T-helper 2 cell treated with Interferon-gamma antibody and Interleukin-4, amounts not matched to agents 5 μg/mL and 100 μg/mL, for 36 hours (primary cell): Measurements from ENCODE around the gene RAD9B.
"Not testable (repeated sequence)": the region's sequence is repeated elsewhere in the genome, so short reads cannot be mapped to it uniquely, and the experiment has no call there.

Experiments
- DNase-seq: peaks from one replicate; pipeline ENCODE4 v3.0.0; 2021; ENCODE audit warnings: low spot score
- H3K27ac Mint-ChIP-seq: one replicate; pipeline ENCODE4 v1.8.0; 2021; ENCODE audit warnings: mild to moderate bottlenecking, mixed read lengths
- H3K27me3 Mint-ChIP-seq: one replicate; pipeline ENCODE4 v1.8.0; 2021; ENCODE audit warnings: low read depth, mixed read lengths
- H3K36me3 Mint-ChIP-seq: one replicate; pipeline ENCODE4 v1.8.0; 2021; ENCODE audit warnings: low read depth, mixed read lengths
- H3K4me1 Mint-ChIP-seq: one replicate; pipeline ENCODE4 v1.8.0; 2021; ENCODE audit warnings: low read depth, mixed read lengths
- H3K4me3 Mint-ChIP-seq: one replicate; pipeline ENCODE4 v1.8.0; 2022; ENCODE audit warnings: mild to moderate bottlenecking, moderate library complexity, mixed read lengths
- H3K9me3 Mint-ChIP-seq: one replicate; pipeline ENCODE4 v1.8.0; 2021; ENCODE audit warnings: mixed read lengths

RAD9B gene

GRCh38 chr12:110505332-110505731 is 3.2 kb downstream of the RAD9B start:
- Mint-ChIP-seq H3K4me1 (peaks cover 11% of the 10 kb centered on the region), H3K27me3 (peaks cover 4% of the 10 kb centered on the region), H3K4me3 (no peak overlapping the region), H3K9me3 (peaks cover 7% of the 10 kb centered on the region), H3K27ac (no peak overlapping the region), H3K36me3 (peaks cover 17% of the 10 kb centered on the region)
- no peak for DNase-seq

DNA sequence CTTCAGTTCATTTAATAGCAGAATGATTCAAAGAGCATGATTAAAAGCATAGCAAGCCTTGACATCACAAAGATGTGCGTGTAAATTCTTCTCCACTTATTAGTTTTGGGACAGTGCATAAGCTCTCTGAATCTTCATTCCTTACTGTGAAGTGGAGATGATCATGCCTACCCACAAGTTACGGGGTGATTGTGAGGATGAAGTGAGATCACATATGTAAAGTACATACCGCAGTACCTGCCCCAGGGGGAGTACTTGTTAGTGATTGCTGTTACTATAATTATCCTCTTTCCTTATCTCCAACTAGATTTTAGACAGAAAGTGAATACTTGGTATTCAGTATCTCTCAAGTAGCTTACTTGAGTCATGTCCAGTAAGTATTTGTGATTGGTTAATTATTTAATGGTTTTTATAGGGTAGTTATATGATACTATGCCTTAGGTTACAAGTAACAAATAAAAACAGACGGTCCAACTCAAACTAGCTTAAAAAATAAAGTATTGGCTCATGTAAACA is 6.0 kb downstream of the RAD9B start:
- no peaks in the 10 kb centered on the region for H3K36me3 Mint-ChIP-seq
- H3K27me3 Mint-ChIP-seq, result peaks cover 2% of the 10 kb centered on the region
- no peak overlapping the region for H3K4me3 Mint-ChIP-seq
- H3K9me3 Mint-ChIP-seq, result no peaks in the 10 kb centered on the region
- DNase-seq, result no peak
- H3K27ac Mint-ChIP-seq, result no peak overlapping the region
- peaks cover 1% of the 10 kb centered on the region for H3K4me1 Mint-ChIP-seq

GRCh38 chr12:110513842-110514241 is 11.7 kb downstream of the RAD9B start:
- Mint-ChIP-seq H3K9me3 (no peaks in the 10 kb centered on the region), H3K4me3 (no peak overlapping the region), H3K27ac (no peak overlapping the region), H3K4me1 (peaks cover 3% of the 10 kb centered on the region), H3K27me3 (peaks cover 2% of the 10 kb centered on the region), H3K36me3 (no peaks in the 10 kb centered on the region)
- no peak for DNase-seq

DNA sequence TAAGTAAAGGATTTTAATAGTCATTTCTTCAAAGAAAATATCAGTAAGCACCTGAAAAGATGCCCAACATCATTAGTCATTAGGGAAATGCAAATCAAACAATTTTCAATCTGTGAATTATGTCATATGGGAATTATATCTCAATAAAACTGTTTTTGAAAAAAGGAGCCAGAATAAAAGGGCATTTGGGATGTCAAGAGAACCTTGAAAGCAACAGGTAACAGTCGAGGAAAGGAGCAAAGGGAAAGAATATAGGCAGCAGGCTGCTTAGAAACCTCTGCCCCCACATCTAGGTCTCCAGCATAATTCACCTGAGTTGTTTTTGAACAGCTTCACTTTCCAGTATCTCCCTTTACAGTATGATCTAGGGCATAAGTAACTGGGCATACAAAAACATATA is 12.2 kb downstream of the RAD9B start:
- Mint-ChIP-seq H3K9me3 (no peaks in the 10 kb centered on the region), H3K36me3 (no peaks in the 10 kb centered on the region), H3K27me3 (peaks cover 2% of the 10 kb centered on the region), H3K27ac (no peak overlapping the region), H3K4me1 (peaks cover 3% of the 10 kb centered on the region), H3K4me3 (no peak overlapping the region)
- DNase-seq, result no peak

- no peaks in the 10 kb centered on the region for H3K36me3 Mint-ChIP-seq
- no peaks in the 10 kb centered on the region for H3K9me3 Mint-ChIP-seq
- H3K4me1 Mint-ChIP-seq, result peaks cover 8% of the 10 kb centered on the region
- H3K27ac Mint-ChIP-seq, result no peak overlapping the region
- DNase-seq, result no peak
- no peak overlapping the region for H3K4me3 Mint-ChIP-seq
- H3K27me3 Mint-ChIP-seq, result no peaks in the 10 kb centered on the region
Measured at GRCh38 chr12:110516995-110517394, 14.9 kb downstream of the RAD9B start.

DNA sequence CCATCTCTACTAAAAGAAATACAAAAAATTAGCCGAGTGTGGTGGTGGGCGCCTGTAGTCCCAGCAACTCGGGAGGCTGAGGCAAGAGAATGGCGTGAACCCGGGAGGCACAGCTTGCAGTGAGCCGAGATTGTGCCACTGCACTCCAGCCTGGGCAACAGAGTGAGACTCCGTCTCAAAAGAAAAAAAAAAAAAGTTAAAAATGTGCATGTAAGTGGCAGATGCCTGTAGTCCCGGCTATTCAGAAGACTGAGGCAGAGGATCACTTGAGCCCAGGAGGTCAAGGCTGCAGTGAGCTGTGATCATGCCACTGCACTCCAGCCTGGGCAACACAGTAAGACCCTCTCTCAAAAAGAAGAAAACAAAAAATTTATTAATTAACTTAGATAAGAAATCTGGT is 15.9 kb downstream of the RAD9B start:
- peaks cover 12% of the 10 kb centered on the region for H3K4me1 Mint-ChIP-seq
- not testable (repeated sequence) for H3K27ac Mint-ChIP-seq, H3K36me3 Mint-ChIP-seq, DNase-seq, H3K27me3 Mint-ChIP-seq, H3K4me3 Mint-ChIP-seq, H3K9me3 Mint-ChIP-seq

DNA sequence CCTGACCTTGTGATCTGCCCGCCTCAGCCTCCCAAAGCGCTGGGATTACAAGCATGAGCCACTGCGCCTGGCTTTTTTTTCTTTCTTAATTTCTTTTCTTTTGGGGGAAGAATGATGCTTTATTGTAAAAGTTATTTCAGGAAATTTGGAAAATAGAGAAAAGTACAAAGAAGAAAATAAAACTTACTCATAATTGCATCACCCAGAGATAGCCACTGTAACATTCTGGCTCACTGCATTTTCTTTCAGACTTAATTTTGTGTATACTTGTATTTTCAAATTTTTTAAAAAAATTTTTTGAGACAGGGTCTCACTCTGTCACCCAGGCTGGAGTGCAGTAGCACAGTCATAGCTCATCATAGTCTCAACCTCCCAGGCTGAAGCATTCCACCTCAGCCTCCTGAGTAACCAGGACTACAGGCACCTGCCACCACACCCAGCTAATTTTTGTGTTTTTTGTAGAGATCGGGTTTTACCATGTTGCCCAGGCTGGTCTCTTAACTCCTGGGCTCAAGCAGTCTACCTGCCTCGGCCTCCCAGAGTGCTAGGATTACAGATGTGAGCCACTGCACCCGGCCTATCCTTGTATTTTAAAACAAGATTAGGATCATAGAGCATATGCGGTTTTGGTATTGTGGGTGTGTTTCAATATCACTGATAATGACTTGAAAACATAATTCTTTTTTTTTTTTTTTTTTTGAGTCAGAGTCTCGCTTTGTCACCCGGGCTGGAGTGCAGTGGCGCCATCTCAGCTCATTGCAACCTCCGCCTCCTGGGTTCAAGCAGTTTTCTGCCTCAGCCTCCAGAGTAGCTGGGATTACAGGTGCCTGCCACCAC is 19.0 kb downstream of the RAD9B start:
- H3K27ac Mint-ChIP-seq, result peak overlapping the region; percentile 15
- not testable (repeated sequence) for H3K27me3 Mint-ChIP-seq, H3K9me3 Mint-ChIP-seq, H3K36me3 Mint-ChIP-seq
- DNase-seq, result peak; percentile 48
- H3K4me1 Mint-ChIP-seq, result peaks cover 14% of the 10 kb centered on the region
- H3K4me3 Mint-ChIP-seq, result peak overlapping the region; percentile 15

GRCh38 chr12:110528277-110528839 is 26.2 kb downstream of the RAD9B start:
- Mint-ChIP-seq H3K27ac (no peak overlapping the region), H3K27me3 (no peaks in the 10 kb centered on the region), H3K36me3 (peaks cover 20% of the 10 kb centered on the region), H3K4me3 (no peak overlapping the region), H3K9me3 (no peaks in the 10 kb centered on the region), H3K4me1 (peaks cover 14% of the 10 kb centered on the region)
- no peak for DNase-seq

- no peaks in the 10 kb centered on the region for H3K9me3 Mint-ChIP-seq
- H3K4me1 Mint-ChIP-seq, result peaks cover 13% of the 10 kb centered on the region
- H3K27me3 Mint-ChIP-seq, result no peaks in the 10 kb centered on the region
- H3K36me3 Mint-ChIP-seq, result peaks cover 33% of the 10 kb centered on the region
- H3K4me3 Mint-ChIP-seq, result no peak overlapping the region
- H3K27ac Mint-ChIP-seq, result no peak overlapping the region
- DNase-seq, result no peak
Measured at GRCh38 chr12:110530511-110530910, 28.4 kb downstream of the RAD9B start.

DNA sequence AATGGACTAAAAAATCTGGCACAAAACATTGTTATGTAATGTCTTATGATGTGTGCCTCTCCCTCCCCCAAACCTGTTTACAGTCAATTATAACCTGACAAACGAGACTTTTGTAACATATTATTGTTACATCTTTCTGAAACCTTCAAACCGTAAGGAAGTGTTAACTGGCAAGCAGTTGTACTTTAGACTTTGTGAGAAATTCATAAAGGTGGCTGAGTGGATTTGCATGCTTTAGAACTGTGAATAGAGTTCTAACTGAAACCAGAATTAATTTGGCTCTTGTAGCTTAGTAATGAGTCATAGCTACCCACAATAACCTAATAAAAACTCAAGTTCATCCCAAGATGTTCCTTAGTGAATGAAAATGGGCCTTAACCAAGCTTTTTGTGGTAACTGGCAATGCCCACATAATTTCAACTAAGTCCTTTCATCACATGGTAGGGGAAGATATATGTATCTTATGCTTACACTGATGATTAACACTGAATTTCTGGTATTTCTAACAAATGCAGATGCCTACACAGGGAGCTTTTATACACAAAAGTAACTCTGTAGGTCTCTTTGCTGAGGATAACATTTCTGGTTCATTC is 29.7 kb downstream of the RAD9B start:
- H3K36me3 Mint-ChIP-seq, result peaks cover 46% of the 10 kb centered on the region
- no peaks in the 10 kb centered on the region for H3K27me3 Mint-ChIP-seq
- peaks cover 14% of the 10 kb centered on the region for H3K4me1 Mint-ChIP-seq
- H3K27ac Mint-ChIP-seq, result no peak overlapping the region
- no peaks in the 10 kb centered on the region for H3K9me3 Mint-ChIP-seq
- no peak overlapping the region for H3K4me3 Mint-ChIP-seq
- DNase-seq, result no peak

- peaks cover 14% of the 10 kb centered on the region for H3K4me1 Mint-ChIP-seq
- peaks cover 53% of the 10 kb centered on the region for H3K36me3 Mint-ChIP-seq
Measured at GRCh38 chr12:110532644-110533043, 30.5 kb downstream of the RAD9B start.

DNA sequence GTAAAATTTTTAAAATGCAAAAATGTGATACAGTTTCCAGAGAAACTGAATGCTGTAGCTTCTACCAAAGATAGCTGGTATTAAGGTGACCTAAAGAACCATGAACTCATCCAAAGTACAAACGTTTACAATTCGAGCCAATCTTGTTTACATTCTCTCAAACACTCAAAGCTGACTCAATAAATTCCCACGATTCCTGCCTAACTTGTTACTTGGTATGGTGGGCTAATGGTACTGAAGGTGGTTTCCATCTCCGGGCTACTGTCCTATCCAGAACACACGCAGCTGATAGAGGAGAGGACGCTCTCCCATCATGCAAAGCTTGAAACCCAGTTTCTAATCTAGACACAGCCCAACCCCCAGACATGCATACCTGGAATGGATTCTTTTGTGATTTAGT is 31.5 kb downstream of the RAD9B start:
- Mint-ChIP-seq H3K4me1 (peaks cover 13% of the 10 kb centered on the region), H3K36me3 (peaks cover 58% of the 10 kb centered on the region), H3K4me3 (no peak overlapping the region), H3K27ac (no peak overlapping the region), H3K27me3 (no peaks in the 10 kb centered on the region), H3K9me3 (no peaks in the 10 kb centered on the region)
- DNase-seq, result no peak

More at GRCh38 chr12:110532644-110533043, 30.5 kb downstream of the RAD9B start:
- no peak for DNase-seq
- H3K4me3 Mint-ChIP-seq, result no peak overlapping the region
- no peaks in the 10 kb centered on the region for H3K9me3 Mint-ChIP-seq
- no peak overlapping the region for H3K27ac Mint-ChIP-seq
- no peaks in the 10 kb centered on the region for H3K27me3 Mint-ChIP-seq

- Mint-ChIP-seq H3K27ac (no peak overlapping the region), H3K4me3 (no peak overlapping the region), H3K27me3 (no peaks in the 10 kb centered on the region), H3K36me3 (peaks cover 63% of the 10 kb centered on the region), H3K9me3 (no peaks in the 10 kb centered on the region), H3K4me1 (peaks cover 19% of the 10 kb centered on the region)
- no peak for DNase-seq
Measured at GRCh38 chr12:110534811-110535210, 32.7 kb downstream of the RAD9B start.

DNA sequence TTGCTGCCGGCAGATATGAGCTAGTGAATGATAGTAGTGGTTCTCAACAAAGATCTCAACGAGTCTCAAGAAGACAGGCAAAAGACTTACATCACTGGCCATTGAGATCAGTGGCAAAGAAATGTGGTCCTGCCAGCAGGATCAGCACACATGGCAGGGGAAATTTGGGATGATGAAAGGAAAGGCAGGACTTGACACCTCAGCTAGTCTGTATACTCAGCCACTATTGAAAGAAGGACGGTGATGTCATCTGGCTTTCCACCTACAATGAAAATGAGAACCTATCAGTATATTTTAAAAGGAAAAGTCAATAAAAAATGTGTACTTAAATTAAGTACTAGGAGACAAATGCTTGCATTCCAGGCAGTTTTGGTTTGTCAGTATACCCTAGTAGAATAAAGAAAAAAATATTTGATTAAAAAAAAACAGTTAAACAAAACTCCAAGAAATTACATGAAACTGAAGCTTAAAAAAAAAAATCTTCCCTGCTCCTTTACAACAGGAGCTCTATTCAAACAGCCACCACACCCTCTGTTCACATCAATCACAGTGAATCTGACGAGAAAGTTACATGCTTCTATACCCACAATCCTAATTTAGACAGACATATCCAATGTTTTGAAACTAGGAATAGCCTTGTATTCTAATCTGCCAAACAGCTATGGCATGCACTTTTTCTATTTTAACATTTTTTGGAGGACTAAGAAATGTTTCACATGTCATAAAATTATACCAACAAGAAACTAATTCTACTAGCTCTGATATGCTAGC is 34.9 kb downstream of the RAD9B start:
- Mint-ChIP-seq H3K4me3 (no peak overlapping the region), H3K36me3 (peaks cover 55% of the 10 kb centered on the region), H3K27me3 (no peaks in the 10 kb centered on the region), H3K27ac (no peak overlapping the region), H3K9me3 (no peaks in the 10 kb centered on the region), H3K4me1 (peaks cover 15% of the 10 kb centered on the region)
- no peak for DNase-seq
